Chondrocyte (in vitro differentiated cells): ENCODE data around the gene ZDHHC7. TPM values are rescaled to one million over a fixed set of nuclear protein-coding genes. Genes with fewer than 3 reads are reported as not detected.

Experiments used
- DNase-seq: peaks from one replicate; pipeline ENCODE4 v3.0.0; 2021; ENCODE audit warnings: mixed read lengths, low spot score
- H3K27ac Mint-ChIP-seq: one replicate; pipeline ENCODE4 v1.8.0; 2021; ENCODE audit warnings: mild to moderate bottlenecking, moderate library complexity, mixed read lengths; ENCODE audit not compliant: unreplicated experiment
- H3K27me3 Mint-ChIP-seq: 2 replicates; pipeline ENCODE4 v1.8.0; 2021; ENCODE audit warnings: low read depth, mixed read lengths
- H3K36me3 Mint-ChIP-seq: 2 replicates; pipeline ENCODE4 v1.8.0; 2021; ENCODE audit warnings: low read depth, mixed read lengths
- H3K4me1 Mint-ChIP-seq: 2 replicates; pipeline ENCODE4 v1.8.0; 2021; ENCODE audit warnings: low read depth, mild to moderate bottlenecking, mixed read lengths
- H3K4me3 Mint-ChIP-seq: one replicate; pipeline ENCODE4 v1.8.0; 2021; ENCODE audit warnings: mild to moderate bottlenecking, moderate library complexity, mixed read lengths; ENCODE audit not compliant: unreplicated experiment
- H3K9me3 Mint-ChIP-seq: 2 replicates; pipeline ENCODE4 v1.8.0; 2021; ENCODE audit warnings: low read depth, mixed read lengths
- CTCF ChIP-seq: fragments of 200-600 bp; sonication (generic); IDR thresholded peaks from 2 replicates; pipeline ENCODE4 v1.5.0; 2021; ENCODE audit warnings: antibody characterized with exemption, mild to moderate bottlenecking, moderate library complexity
- total RNA-seq: library from RNA; stranded (reverse); gene quantifications from 3 replicates; pipeline ENCODE4 v1.2.1, GENCODE V29; 2021

Gene ZDHHC7
- total RNA-seq, 1 donor from 2014 or later = 50.2 TPM

- no peak for DNase-seq
- Mint-ChIP-seq H3K9me3 (peaks cover 5% of the 10 kb centered on the region), H3K4me3 (peak overlapping the region; percentile 83), H3K27ac (no peak overlapping the region), H3K36me3 (peaks cover 2% of the 10 kb centered on the region), H3K27me3 (no peaks in the 10 kb centered on the region), H3K4me1 (peaks cover 32% of the 10 kb centered on the region)
- no peak for TF ChIP-seq CTCF
Observed at GRCh38 chr16:85026703-85027102, 15.4 kb upstream of the ZDHHC7 start.

GRCh38 chr16:85025781-85026653 lies 14.7 kb upstream of the ZDHHC7 start:
- peaks cover 32% of the 10 kb centered on the region for H3K4me1 Mint-ChIP-seq
- H3K36me3 Mint-ChIP-seq = no peaks in the 10 kb centered on the region
- no peak for DNase-seq
- peak overlapping the region; percentile 83 for H3K4me3 Mint-ChIP-seq
- no peaks in the 10 kb centered on the region for H3K27me3 Mint-ChIP-seq
- no peak for TF ChIP-seq CTCF
- no peak overlapping the region for H3K27ac Mint-ChIP-seq
- H3K9me3 Mint-ChIP-seq = peaks cover 5% of the 10 kb centered on the region

- Mint-ChIP-seq H3K27me3 (peaks cover 7% of the 10 kb centered on the region), H3K36me3 (peaks cover 2% of the 10 kb centered on the region), H3K9me3 (peaks cover 5% of the 10 kb centered on the region), H3K4me3 (no peak overlapping the region), H3K27ac (no peak overlapping the region), H3K4me1 (peaks cover 4% of the 10 kb centered on the region)
- DNase-seq = no peak
- no peak for TF ChIP-seq CTCF
Observed at GRCh38 chr16:85019659-85020245, 8.4 kb upstream of the ZDHHC7 start.

GRCh38 chr16:85018529-85019236 lies 7.3 kb upstream of the ZDHHC7 start:
- DNase-seq = no peak
- Mint-ChIP-seq H3K9me3 (peaks cover 5% of the 10 kb centered on the region), H3K27ac (no peak overlapping the region), H3K4me1 (peaks cover 4% of the 10 kb centered on the region), H3K27me3 (peaks cover 7% of the 10 kb centered on the region), H3K36me3 (peaks cover 2% of the 10 kb centered on the region), H3K4me3 (no peak overlapping the region)
- TF ChIP-seq CTCF = no peak

GRCh38 chr16:85017633-85018032 lies 6.3 kb upstream of the ZDHHC7 start:
- no peak for TF ChIP-seq CTCF
- Mint-ChIP-seq H3K9me3 (peaks cover 2% of the 10 kb centered on the region), H3K27ac (no peak overlapping the region), H3K36me3 (peaks cover 2% of the 10 kb centered on the region), H3K4me3 (no peak overlapping the region), H3K27me3 (peaks cover 7% of the 10 kb centered on the region), H3K4me1 (peaks cover 4% of the 10 kb centered on the region)
- no peak for DNase-seq
